Testis (tissue), 2 donors: ENCODE measurements around the gene NRN1L.

Experiments used
- CTCF ChIP-seq, 3 experiments: fragments of 450-650 bp in 2 of 3; fragments of 200-600 bp in 1 of 3; sonication (generic) in 1 of 3; IDR thresholded peaks; one replicate each; pipeline ENCODE4 v1.5.1; 2016 to 2019; ENCODE audit warnings: antibody characterized with exemption in 3 of 3, mild to moderate bottlenecking in 2 of 3, moderate library complexity in 1 of 3
- POLR2A ChIP-seq: fragments of 450-650 bp; IDR thresholded peaks from one replicate; pipeline ENCODE4 v1.6.1; 2017; ENCODE audit warnings: antibody characterized with exemption, mild to moderate bottlenecking, moderate library complexity

- TF ChIP-seq CTCF (IDR thresholded peaks at IDR 0.05) (no peak), POLR2A (no peak)
These were observed 49.8 kb downstream of the NRN1L start for GRCh38 chr16:67934306-67935100.
